SK-N-SH treated with all-trans-retinoic acid at 6 μM for 48 hours (cell line): Measurements from ENCODE around the gene IFI27.

Experiments
- TOX ChIP-seq: fragments of 250-450 bp; sonication (Bioruptor Pico); IDR thresholded peaks from 2 replicates; pipeline ENCODE4 v1.8.0; 2021; ENCODE audit warnings: mild to moderate bottlenecking, moderate library complexity, borderline replicate concordance
- ZC3H10 ChIP-seq: fragments of 250-450 bp; sonication (Bioruptor Pico); IDR thresholded peaks from 2 replicates; pipeline ENCODE4 v1.5.1; 2021; ENCODE audit warnings: mild to moderate bottlenecking, moderate library complexity
- ZNF565 ChIP-seq: fragments of 450-650 bp; formaldehyde crosslinking; conservative IDR thresholded peaks from 2 replicates; pipeline ENCODE4 v1.5.0; 2020; ENCODE audit warnings: low read depth, mild to moderate bottlenecking, moderate library complexity
- ZNF8 ChIP-seq: fragments of 450-650 bp; formaldehyde crosslinking; IDR thresholded peaks from 2 replicates; pipeline ENCODE4 v1.5.0; 2020; ENCODE audit warnings: mild to moderate bottlenecking, moderate library complexity

DNA sequence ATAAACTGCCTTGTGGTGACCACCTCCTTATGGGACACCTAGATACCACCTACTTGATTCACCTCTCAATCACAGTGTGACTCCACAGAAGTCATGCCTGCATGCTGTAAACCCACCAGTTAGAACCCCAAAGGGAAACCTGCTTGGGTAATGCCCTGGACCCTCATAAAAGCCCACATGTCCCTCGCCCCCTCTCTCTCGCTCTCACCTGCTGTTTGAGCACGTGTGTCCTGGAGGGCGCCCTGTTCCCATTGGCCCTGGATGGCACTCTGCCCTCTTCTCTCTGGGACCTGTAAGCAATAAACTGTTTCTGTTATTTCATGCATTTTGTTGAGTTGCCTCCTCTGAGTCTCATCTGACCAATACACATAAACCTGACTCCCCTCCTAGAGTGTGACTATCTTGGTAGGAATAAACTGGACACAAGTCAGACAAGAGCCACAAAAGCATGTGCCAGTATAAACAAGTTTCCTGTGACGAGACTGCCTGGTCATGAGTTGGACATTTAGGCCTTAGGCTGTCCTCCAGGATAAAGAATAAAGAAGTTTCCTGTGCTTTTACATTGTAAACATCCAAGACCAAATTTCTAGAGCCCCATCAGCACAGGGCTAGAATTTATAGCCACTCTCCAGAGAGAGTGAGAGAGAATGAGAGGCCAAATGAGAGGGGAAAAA, 10.3 kb downstream of the IFI27 start:
- TF ChIP-seq ZNF8 (no peak), ZC3H10 (CRISPR knock-in tag) (no peak), ZNF565 (no peak), TOX (CRISPR knock-in tag) (no peak)
